Lower lobe of right lung (tissue), 2 donors: Measurements from ENCODE around the gene MXD4. TPM values are rescaled to one million over a fixed set of nuclear protein-coding genes. Genes with fewer than 3 reads are reported as not detected.
A peak's percentile ranks its signal among the peaks of the same experiment; 100 is the strongest.

ENCODE experiments used
- ATAC-seq, 2 donors: fragments of 200-7000 bp; cut with Tn5 transposase; one replicate each; pipeline ENCODE4 v1.9.1; 2020 to 2022; ENCODE audit warnings: mild to moderate bottlenecking in 2 of 2, moderate library complexity in 2 of 2
- DNase-seq: peaks from one replicate; pipeline ENCODE4 v3.0.0-alpha.2; 2020
- H3K27ac ChIP-seq: fragments of 200-600 bp; one replicate; pipeline ENCODE4 v1.8.0; 2022
- H3K27me3 ChIP-seq: fragments of 200-600 bp; one replicate; pipeline ENCODE4 v1.8.0; 2022; ENCODE audit warnings: low read depth
- H3K36me3 ChIP-seq: fragments of 200-600 bp; one replicate; pipeline ENCODE4 v1.8.0; 2022; ENCODE audit warnings: mild to moderate bottlenecking
- H3K4me1 ChIP-seq: fragments of 200-600 bp; one replicate; pipeline ENCODE4 v1.8.0; 2022
- H3K4me3 ChIP-seq: fragments of 200-600 bp; one replicate; pipeline ENCODE4 v1.8.0; 2022; ENCODE audit warnings: mild to moderate bottlenecking
- H3K9me3 ChIP-seq: fragments of 200-600 bp; one replicate; pipeline ENCODE4 v1.8.0; 2022
- intact Hi-C: fragments of 100-400 bp; cut with DNase I; formaldehyde crosslinking; loops from one replicate; pipeline ENCODE4 v1.11.0; 2022
- total RNA-seq: library from RNA; stranded (reverse); fragmentation: NEBNext Ultra II Directional; extraction: Animal tissue kit (Norgen Biotek cat#: 25700); gene quantifications from one replicate; pipeline ENCODE4 v1.2.1, GENCODE V29; 2021
- TF ChIP-seq, protein P1 (sequence below): fragments of 200-600 bp; IDR thresholded peaks from one replicate; pipeline ENCODE4 v1.8.0; 2022; ENCODE audit warnings: antibody characterized with exemption, mild to moderate bottlenecking
- donor health status: DM: no; HTN: yes; CAD: no; lungs with severe emphysema.

MXD4 gene
- total RNA-seq, 1 donor from 2014 or later, result 74.3 TPM

DNA sequence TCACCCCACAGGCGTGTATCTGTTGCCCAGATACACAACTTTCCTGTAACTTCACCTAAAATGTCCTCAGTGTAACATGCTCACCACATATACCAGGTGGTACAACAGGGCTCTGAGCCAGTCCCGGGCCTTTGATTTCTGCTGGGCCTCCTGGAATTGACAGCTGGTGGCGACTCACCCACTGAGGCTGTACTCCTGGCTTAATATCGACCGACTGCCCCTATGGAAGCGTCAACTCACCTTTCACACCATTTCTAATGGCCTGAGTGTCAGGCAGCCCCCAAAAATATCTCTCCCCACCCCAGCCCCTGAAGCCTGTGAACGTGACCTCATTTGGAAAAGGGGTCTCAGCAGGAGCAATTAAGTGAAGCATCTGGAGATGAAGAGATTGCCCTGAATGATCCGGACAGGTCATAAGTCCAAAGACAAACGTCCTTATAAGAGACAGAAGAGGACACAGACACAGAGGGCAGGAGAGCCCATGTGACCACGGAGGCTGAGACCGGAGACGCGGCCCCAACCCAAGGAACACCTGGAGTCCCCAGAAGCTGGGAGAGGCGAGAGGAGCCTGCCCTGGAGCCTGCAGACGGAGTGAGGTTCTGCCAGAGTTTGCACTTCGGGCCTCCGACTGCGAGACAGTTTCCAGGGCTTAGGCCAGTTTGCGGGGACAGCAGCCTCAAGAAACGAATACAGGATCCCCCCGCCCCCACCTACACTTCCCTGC lies 12.6 kb upstream of the MXD4 start:
- no peaks in the 10 kb centered on the region for H3K27me3 ChIP-seq
- no peaks in the 10 kb centered on the region for H3K4me1 ChIP-seq
- TF ChIP-seq, protein P1, sequence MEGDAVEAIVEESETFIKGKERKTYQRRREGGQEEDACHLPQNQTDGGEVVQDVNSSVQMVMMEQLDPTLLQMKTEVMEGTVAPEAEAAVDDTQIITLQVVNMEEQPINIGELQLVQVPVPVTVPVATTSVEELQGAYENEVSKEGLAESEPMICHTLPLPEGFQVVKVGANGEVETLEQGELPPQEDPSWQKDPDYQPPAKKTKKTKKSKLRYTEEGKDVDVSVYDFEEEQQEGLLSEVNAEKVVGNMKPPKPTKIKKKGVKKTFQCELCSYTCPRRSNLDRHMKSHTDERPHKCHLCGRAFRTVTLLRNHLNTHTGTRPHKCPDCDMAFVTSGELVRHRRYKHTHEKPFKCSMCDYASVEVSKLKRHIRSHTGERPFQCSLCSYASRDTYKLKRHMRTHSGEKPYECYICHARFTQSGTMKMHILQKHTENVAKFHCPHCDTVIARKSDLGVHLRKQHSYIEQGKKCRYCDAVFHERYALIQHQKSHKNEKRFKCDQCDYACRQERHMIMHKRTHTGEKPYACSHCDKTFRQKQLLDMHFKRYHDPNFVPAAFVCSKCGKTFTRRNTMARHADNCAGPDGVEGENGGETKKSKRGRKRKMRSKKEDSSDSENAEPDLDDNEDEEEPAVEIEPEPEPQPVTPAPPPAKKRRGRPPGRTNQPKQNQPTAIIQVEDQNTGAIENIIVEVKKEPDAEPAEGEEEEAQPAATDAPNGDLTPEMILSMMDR, result no peak
- H3K27ac ChIP-seq, result no peak overlapping the region
- DNase-seq (peak; percentile 35), ATAC-seq (no peak)
- intact Hi-C loops, result no loop called here
- no peaks in the 10 kb centered on the region for H3K36me3 ChIP-seq
- H3K9me3 ChIP-seq, result no peaks in the 10 kb centered on the region
- no peak overlapping the region for H3K4me3 ChIP-seq

DNA sequence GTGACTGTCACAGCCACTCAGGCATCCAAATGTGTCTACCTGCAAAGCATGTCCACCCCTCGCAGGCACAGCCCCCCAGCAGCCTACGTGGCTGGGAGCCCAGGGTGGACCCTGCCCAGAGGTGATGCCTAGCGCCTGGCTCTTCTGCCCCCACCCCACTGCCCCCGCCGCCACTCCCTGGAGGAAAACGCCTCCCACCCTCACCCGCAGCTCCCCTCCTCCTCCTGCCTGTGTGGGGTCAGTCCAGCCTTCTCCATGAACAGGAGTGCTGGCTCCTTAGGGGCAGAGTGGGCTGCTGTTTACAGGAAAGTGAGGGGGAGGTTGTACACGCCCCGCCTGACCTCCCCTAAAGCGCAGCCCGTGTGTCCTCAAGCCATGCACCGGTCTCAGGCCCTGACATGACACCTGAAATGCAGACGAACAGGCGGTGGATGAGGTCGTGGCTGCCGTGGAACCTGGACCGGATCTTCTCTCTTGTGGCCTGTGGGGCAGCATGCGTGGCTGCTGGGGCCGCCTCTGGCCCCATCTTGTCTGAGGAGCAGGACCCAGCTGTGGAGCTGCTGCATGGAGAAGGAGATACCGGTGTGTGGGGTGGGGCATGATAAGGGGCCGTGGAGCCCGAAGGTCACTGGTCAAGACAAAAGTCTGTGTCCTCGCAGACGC lies 11.9 kb upstream of the MXD4 start:
- Histone ChIP-seq H3K4me1 (no peaks in the 10 kb centered on the region), H3K4me3 (no peak overlapping the region), H3K36me3 (no peaks in the 10 kb centered on the region), H3K9me3 (no peaks in the 10 kb centered on the region), H3K27me3 (no peaks in the 10 kb centered on the region), H3K27ac (no peak overlapping the region)
- no peak for DNase-seq
- TF ChIP-seq, protein P1, result no peak
- intact Hi-C loops, result no loop called here
- no peak for ATAC-seq

DNA sequence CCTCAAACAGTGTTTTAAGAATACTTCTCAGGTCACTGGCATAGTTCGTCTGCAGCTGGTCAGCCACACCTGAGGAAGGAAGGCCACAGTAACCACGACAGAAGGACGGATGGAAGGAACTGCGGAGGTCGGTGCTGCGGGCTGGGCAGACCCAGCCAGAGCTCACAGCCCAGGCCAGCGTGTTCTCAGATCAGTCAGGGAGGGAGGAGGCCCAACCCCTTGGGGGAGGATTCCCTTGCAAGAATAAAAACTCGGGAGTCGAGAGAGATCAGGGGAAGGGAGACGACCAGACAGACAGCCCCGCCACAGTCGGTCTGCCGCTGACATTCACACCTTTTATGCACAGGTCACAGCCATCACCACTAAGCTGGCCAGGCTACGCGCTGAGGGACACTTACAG lies 11.3 kb upstream of the MXD4 start:
- TF ChIP-seq, protein P1, result no peak
- Histone ChIP-seq H3K36me3 (no peaks in the 10 kb centered on the region), H3K27ac (no peak overlapping the region), H3K4me1 (no peaks in the 10 kb centered on the region), H3K27me3 (no peaks in the 10 kb centered on the region), H3K4me3 (no peak overlapping the region), H3K9me3 (no peaks in the 10 kb centered on the region)
- DNase-seq (no peak), ATAC-seq (no peak)
- intact Hi-C loops, result no loop called here

DNA sequence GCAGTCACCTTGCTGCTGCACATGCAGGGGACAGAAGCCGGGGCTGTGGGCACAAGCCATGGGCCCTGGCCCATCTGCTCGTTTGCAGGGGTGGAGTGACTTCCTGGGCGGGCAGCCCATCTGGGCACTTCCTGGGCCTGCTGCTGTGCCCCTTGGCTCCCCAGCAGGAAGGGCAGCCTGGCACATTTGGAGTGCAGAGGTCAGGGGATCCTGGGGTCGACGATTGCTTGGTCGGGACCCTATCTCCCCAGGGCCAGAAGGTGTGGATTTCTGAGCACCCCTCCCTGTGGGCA lies 10.9 kb upstream of the MXD4 start:
- no peaks in the 10 kb centered on the region for H3K27me3 ChIP-seq
- intact Hi-C loops, result no loop called here
- H3K36me3 ChIP-seq, result no peaks in the 10 kb centered on the region
- TF ChIP-seq, protein P1, result no peak
- ATAC-seq, result no peak
- H3K4me3 ChIP-seq, result no peak overlapping the region
- no peak for DNase-seq
- no peaks in the 10 kb centered on the region for H3K9me3 ChIP-seq
- H3K4me1 ChIP-seq, result no peaks in the 10 kb centered on the region
- H3K27ac ChIP-seq, result no peak overlapping the region

DNA sequence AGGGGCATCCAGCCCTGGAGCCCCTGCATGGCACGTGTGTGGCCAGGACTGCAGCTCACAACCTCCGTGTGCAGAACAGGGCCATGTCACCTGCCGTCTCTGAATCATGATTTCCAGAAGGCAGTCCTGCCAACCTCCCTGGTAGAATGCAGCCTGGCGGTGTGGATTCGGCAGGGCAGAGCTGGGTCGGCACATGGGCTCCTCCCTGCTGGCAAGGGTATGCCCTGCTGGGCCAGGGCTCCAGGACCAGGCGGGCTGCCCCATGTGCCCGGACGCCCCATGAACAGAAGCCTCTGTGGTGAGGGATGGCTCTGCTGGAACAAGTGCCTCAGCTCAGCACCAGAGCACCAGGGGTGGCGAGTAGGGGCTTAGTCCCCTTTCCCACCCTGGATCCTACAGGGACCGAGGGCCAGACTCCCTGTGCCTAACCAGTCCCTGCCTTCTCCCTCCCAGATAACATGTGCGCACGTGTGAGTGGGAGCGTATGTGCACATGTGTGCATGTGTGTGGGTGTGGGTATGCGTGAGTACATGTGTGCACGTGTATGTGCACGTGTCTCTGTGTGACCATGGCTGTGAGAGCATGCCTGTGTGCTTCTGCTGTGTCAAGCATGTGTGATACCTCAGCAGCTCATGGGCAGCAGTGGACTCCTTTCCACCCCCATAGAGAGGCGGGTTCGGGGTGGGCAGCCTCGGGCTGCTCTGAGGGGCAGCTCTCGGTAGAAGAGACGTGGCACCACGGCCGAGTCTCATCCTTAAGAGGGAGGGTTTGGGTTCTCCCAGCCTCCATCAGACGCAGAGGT lies 10.3 kb upstream of the MXD4 start:
- Histone ChIP-seq H3K4me1 (no peaks in the 10 kb centered on the region), H3K4me3 (no peak overlapping the region), H3K9me3 (no peaks in the 10 kb centered on the region), H3K36me3 (no peaks in the 10 kb centered on the region), H3K27ac (no peak overlapping the region), H3K27me3 (no peaks in the 10 kb centered on the region)
- no peak for DNase-seq
- TF ChIP-seq, protein P1, result no peak
- intact Hi-C loops, result no loop called here
- no peak for ATAC-seq
